Panc1 (cell line): Measurements from ENCODE around the gene SKOR1. TPM values are rescaled to one million over a fixed set of nuclear protein-coding genes. Genes with fewer than 3 reads are reported as not detected.

Experiments used
- ATAC-seq: fragments of 200-7000 bp; cut with Tn5 transposase; 2 replicates; pipeline ENCODE4 v1.9.1; 2020; ENCODE audit warnings: mild to moderate bottlenecking, moderate library complexity
- BruUV-seq: library from RNA; stranded (reverse); fragments of 400-500 nt; replicated peaks from 2 replicates; lab custom pipeline; 2021; lab: Mats Ljungman, UMichigan
- CTCF ChIA-PET: fragments of 300-600 bp; sonication (Branson Sonifier 250); formaldehyde crosslinking; loops from one replicate; lab custom pipeline; 2022; ENCODE audit warnings: antibody characterized with exemption; lab: Charles Lee
- POLR2A ChIA-PET: fragments of 300-600 bp; sonication (Branson Sonifier 250); formaldehyde crosslinking; loops from one replicate; lab custom pipeline; 2022; ENCODE audit warnings: antibody characterized with exemption; lab: Charles Lee
- DNase-seq: peaks from one replicate; pipeline ENCODE4 v3.0.0-alpha.2; 2010; ENCODE audit warnings: low read depth, low spot score
- H3K27ac ChIP-seq: 2 replicates; pipeline ENCODE4 v1.5.1; 2011; ENCODE audit warnings: mild to moderate bottlenecking, low read length, inconsistent platforms
- H3K27me3 ChIP-seq: fragments of 200-500 bp; sonication (Bioruptor generic); 2 replicates; pipeline ENCODE4 v1.6.0; 2014; ENCODE audit warnings: low read length, inconsistent platforms; ENCODE audit not compliant: control insufficient read depth, insufficient read depth
- H3K36me3 ChIP-seq: fragments of 200-500 bp; sonication (Bioruptor generic); 2 replicates; pipeline ENCODE4 v1.5.1; 2014; ENCODE audit warnings: inconsistent platforms, mild to moderate bottlenecking, low read length, moderate library complexity; ENCODE audit not compliant: control insufficient read depth, insufficient read depth
- H3K4me1 ChIP-seq: 2 replicates; pipeline ENCODE4 v1.5.1; 2011; ENCODE audit warnings: inconsistent platforms, mild to moderate bottlenecking, low read length, moderate library complexity; ENCODE audit not compliant: control insufficient read depth, insufficient read depth
- H3K4me3 ChIP-seq, 2 experiments: 2 replicates each; pipeline ENCODE4 v1.5.1; 2011 to 2012; ENCODE audit warnings: low read depth in 2 of 2, low read length in 2 of 2, mild to moderate bottlenecking in 2 of 2, inconsistent platforms in 1 of 2, moderate library complexity in 1 of 2
- H3K9me3 ChIP-seq: fragments of 200-500 bp; sonication (Bioruptor generic); 2 replicates; pipeline ENCODE4 v1.5.1; 2014; ENCODE audit warnings: low read depth, mild to moderate bottlenecking, inconsistent platforms, low read length, moderate library complexity; ENCODE audit not compliant: control insufficient read depth, insufficient read depth
- POLR2AphosphoS5 ChIP-seq: IDR thresholded peaks from 2 replicates; pipeline ENCODE4 v1.6.1; 2012; ENCODE audit warnings: mild to moderate bottlenecking, low read depth, low read length, moderate library complexity
- SIN3A ChIP-seq: IDR thresholded peaks from 2 replicates; pipeline ENCODE4 v1.6.1; 2012; ENCODE audit warnings: low read depth, mild to moderate bottlenecking, low read length, moderate library complexity, borderline replicate concordance; ENCODE audit not compliant: insufficient read depth
- TCF7L2 ChIP-seq: IDR thresholded peaks from 2 replicates; pipeline ENCODE4 v1.6.1; 2011; ENCODE audit warnings: mild to moderate bottlenecking, low read depth, low read length, inconsistent platforms
- in situ Hi-C: cut with HindIII; loops from 2 replicates; pipeline ENCODE4 v1.10.0; 2016; ENCODE audit warnings: low sequenced_read_pairs, low pct_unique_long_range_greater_than_20kb
- intact Hi-C: fragments of 100-400 bp; cut with micrococcal nuclease; formaldehyde crosslinking; loops from one replicate; pipeline ENCODE4 v1.10.0; 2022; ENCODE audit not compliant: unreplicated experiment
- total RNA-seq: library from RNA; stranded (reverse); gene quantifications from one replicate; pipeline ENCODE4 v1.2.1, GENCODE V29; 2021; ENCODE audit not compliant: unreplicated experiment
- TF ChIP-seq, protein P1 (sequence below), 2 experiments: IDR thresholded peaks; 2 replicates each; pipeline ENCODE4 v1.6.1; 2011 to 2012; ENCODE audit warnings: low read depth in 2 of 2, control low read depth in 1 of 2, low read length in 1 of 2, mild to moderate bottlenecking in 1 of 2, moderate library complexity in 1 of 2; ENCODE audit not compliant: insufficient read depth in 1 of 2
- TF ChIP-seq, protein P2 (sequence below): fragments of 450-650 bp; IDR thresholded peaks from 2 replicates; pipeline ENCODE4 v1.5.1; 2017; ENCODE audit warnings: mild to moderate bottlenecking

Gene SKOR1
- total RNA-seq, 1 experiment from 2014 or later, result 0.21 TPM

DNA sequence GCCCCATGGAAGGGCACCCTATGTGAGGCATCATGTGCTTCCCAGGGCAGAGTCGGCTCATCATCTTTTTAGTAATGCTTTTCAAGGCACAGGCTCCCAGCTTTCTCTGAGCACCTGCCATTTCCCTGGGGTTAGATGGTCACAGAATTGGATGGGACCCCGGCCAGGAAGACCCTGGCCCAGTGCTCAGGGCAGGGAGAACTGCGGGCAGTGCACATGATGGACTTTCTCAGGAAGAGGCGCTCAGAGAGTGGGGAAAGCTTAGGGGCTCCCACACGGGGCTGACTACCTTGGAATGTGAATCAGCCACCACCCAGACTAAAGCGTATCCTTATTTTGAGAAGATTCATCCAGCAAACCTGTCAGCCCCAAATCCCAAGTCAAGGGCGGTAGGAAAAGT is 16.5 kb upstream of the SKOR1 start:
- TF ChIP-seq POLR2AphosphoS5 (no peak), SIN3A (no peak), TCF7L2 (no peak)
- TF ChIP-seq, protein P1, sequence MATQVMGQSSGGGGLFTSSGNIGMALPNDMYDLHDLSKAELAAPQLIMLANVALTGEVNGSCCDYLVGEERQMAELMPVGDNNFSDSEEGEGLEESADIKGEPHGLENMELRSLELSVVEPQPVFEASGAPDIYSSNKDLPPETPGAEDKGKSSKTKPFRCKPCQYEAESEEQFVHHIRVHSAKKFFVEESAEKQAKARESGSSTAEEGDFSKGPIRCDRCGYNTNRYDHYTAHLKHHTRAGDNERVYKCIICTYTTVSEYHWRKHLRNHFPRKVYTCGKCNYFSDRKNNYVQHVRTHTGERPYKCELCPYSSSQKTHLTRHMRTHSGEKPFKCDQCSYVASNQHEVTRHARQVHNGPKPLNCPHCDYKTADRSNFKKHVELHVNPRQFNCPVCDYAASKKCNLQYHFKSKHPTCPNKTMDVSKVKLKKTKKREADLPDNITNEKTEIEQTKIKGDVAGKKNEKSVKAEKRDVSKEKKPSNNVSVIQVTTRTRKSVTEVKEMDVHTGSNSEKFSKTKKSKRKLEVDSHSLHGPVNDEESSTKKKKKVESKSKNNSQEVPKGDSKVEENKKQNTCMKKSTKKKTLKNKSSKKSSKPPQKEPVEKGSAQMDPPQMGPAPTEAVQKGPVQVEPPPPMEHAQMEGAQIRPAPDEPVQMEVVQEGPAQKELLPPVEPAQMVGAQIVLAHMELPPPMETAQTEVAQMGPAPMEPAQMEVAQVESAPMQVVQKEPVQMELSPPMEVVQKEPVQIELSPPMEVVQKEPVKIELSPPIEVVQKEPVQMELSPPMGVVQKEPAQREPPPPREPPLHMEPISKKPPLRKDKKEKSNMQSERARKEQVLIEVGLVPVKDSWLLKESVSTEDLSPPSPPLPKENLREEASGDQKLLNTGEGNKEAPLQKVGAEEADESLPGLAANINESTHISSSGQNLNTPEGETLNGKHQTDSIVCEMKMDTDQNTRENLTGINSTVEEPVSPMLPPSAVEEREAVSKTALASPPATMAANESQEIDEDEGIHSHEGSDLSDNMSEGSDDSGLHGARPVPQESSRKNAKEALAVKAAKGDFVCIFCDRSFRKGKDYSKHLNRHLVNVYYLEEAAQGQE (IDR thresholded peaks at IDR 0.05; ENCODE audit: insufficient read depth in 1 of 2, low read depth in 2 of 2, low read length in 1 of 2), result no peak
- TF ChIP-seq, protein P2, sequence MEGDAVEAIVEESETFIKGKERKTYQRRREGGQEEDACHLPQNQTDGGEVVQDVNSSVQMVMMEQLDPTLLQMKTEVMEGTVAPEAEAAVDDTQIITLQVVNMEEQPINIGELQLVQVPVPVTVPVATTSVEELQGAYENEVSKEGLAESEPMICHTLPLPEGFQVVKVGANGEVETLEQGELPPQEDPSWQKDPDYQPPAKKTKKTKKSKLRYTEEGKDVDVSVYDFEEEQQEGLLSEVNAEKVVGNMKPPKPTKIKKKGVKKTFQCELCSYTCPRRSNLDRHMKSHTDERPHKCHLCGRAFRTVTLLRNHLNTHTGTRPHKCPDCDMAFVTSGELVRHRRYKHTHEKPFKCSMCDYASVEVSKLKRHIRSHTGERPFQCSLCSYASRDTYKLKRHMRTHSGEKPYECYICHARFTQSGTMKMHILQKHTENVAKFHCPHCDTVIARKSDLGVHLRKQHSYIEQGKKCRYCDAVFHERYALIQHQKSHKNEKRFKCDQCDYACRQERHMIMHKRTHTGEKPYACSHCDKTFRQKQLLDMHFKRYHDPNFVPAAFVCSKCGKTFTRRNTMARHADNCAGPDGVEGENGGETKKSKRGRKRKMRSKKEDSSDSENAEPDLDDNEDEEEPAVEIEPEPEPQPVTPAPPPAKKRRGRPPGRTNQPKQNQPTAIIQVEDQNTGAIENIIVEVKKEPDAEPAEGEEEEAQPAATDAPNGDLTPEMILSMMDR, result no peak
- ATAC-seq, result no peak
- no TSS peak for BruUV-seq
- POLR2A ChIA-PET, result no interaction called here
- Histone ChIP-seq H3K4me1 (no peaks in the 10 kb centered on the region), H3K27ac (no peak overlapping the region), H3K4me3 (no peak overlapping the region), H3K36me3 (no peaks in the 10 kb centered on the region), H3K27me3 (no peaks in the 10 kb centered on the region), H3K9me3 (no peaks in the 10 kb centered on the region)
- in situ Hi-C loops, result no loop called here
- CTCF ChIA-PET, result no interaction called here
- intact Hi-C loops, result no loop called here
- DNase-seq, result no peak

DNA sequence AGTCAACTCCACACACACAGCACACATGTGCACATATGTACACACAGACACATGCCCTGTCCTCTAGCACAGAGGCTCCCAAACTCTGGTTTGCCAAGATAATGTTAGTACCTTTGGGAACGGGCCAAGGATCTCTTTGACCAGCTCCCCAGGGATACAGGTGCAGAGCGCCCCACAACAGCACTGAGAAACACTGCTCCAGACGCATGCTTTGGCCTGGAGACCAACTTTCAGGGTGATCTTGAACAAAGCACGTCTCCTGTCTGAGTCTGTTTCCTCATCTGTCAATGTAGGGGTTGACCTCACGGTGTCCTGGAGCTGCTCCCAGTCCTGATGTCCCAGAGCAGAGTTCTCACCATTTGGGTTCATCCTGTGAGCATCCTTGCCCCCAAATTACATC is 15.9 kb upstream of the SKOR1 start:
- intact Hi-C loops, result no loop called here
- in situ Hi-C loops, result no loop called here
- no peaks in the 10 kb centered on the region for H3K9me3 ChIP-seq
- H3K27me3 ChIP-seq, result no peaks in the 10 kb centered on the region
- H3K27ac ChIP-seq, result no peak overlapping the region
- ATAC-seq, result no peak
- no peaks in the 10 kb centered on the region for H3K36me3 ChIP-seq
- TF ChIP-seq, protein P1 (IDR thresholded peaks at IDR 0.05; ENCODE audit: insufficient read depth in 1 of 2, low read depth in 2 of 2, low read length in 1 of 2), result no peak
- no peak overlapping the region for H3K4me3 ChIP-seq
- ChIA-PET POLR2A (no interaction called here), CTCF (no interaction called here)
- no peak for DNase-seq
- no TSS peak for BruUV-seq
- H3K4me1 ChIP-seq, result no peaks in the 10 kb centered on the region
